ENCODE results near the gene OSTC.

DNA sequence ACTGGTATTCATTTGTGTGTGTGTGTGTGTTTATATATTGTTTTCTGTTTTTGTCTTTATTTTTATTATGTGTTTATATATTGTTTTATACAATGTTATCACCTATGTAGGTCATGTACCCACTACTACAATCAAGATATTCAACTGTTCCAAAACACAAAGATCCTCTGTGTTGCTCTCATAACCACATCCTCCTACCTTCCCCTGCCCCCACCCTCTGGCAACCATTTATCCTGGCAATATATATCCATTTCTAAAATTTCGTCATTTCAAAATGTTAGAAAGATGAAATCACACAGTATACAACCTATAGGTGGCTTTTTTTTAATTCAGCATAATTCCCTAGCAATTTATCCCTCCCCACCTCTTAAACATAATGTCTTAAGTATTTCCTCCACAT, 48.9 kb upstream of the OSTC start:
- TF ChIP-seq POLR2A (conservative IDR thresholded peaks at IDR 0.05) (no peak), RFX5 (IDR thresholded peaks at IDR 0.05; ENCODE audit: low read depth, low read length) (no peak), CHD2 (IDR thresholded peaks at IDR 0.05; ENCODE audit: low read depth, low read length) (no peak), LEF1 (IDR thresholded peaks at IDR 0.05) (no peak)
- TF ChIP-seq, protein P1, sequence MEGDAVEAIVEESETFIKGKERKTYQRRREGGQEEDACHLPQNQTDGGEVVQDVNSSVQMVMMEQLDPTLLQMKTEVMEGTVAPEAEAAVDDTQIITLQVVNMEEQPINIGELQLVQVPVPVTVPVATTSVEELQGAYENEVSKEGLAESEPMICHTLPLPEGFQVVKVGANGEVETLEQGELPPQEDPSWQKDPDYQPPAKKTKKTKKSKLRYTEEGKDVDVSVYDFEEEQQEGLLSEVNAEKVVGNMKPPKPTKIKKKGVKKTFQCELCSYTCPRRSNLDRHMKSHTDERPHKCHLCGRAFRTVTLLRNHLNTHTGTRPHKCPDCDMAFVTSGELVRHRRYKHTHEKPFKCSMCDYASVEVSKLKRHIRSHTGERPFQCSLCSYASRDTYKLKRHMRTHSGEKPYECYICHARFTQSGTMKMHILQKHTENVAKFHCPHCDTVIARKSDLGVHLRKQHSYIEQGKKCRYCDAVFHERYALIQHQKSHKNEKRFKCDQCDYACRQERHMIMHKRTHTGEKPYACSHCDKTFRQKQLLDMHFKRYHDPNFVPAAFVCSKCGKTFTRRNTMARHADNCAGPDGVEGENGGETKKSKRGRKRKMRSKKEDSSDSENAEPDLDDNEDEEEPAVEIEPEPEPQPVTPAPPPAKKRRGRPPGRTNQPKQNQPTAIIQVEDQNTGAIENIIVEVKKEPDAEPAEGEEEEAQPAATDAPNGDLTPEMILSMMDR (IDR thresholded peaks at IDR 0.05 in 2 of 3, conservative IDR thresholded peaks at IDR 0.05 in 1 of 3; ENCODE audit: insufficient read depth in 2 of 3, low read depth in 1 of 3, low read length in 3 of 3): no peak
